ENCODE data around the gene GPR101.

GPR101 gene

DNA sequence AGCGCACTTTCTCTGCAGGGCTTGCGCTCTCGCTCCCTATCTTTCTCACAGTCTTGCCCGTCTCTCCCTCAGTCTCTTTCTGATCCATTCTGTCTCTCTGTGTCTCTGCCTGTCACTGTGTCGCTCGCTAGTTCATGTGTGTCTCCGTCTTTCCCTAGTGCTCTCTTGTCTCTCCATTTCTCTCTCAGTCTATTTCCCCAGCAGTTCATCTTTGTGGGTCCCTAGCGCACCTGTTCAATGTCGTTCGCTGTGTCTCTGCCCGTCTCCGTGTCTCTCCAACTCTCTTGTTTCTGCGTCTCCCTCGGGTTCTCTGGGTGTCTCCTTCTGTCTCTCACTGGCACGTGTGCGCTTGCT is 1.5 kb downstream of the GPR101 start:
- Histone ChIP-seq H3K9ac (ENCODE audit: low read depth, low read length, poor library complexity, severe bottlenecking) (no peak overlapping the region), H3K9me3 (ENCODE audit: insufficient read depth, low read depth, low read length) (no peaks in the 10 kb centered on the region), H2AFZ (ENCODE audit: low read length) (peak overlapping the region; percentile 81), H3K4me2 (ENCODE audit: low read depth, low read length, poor library complexity, severe bottlenecking) (peak overlapping the region; percentile 89), H3K4me1 (ENCODE audit: insufficient read depth, low read length, poor library complexity, severe bottlenecking) (peaks cover 5% of the 10 kb centered on the region), H3K4me3 (ENCODE audit: low read length, poor library complexity, severe bottlenecking) (peak overlapping the region; percentile 69), H3K36me3 (ENCODE audit: insufficient read depth, low read length) (no peaks in the 10 kb centered on the region), H3K27me3 (ENCODE audit: insufficient read depth, low read length, poor library complexity, severe bottlenecking) (peaks cover 13% of the 10 kb centered on the region), H3K79me2 (ENCODE audit: insufficient read depth, low read length) (no peaks in the 10 kb centered on the region), H3F3A (ENCODE audit: low read depth) (no peaks in the 10 kb centered on the region), H3K9me2 (replicated peaks; ENCODE audit: low read depth, low read length) (no peaks in the 10 kb centered on the region), H4K20me1 (ENCODE audit: insufficient read depth, low read length, poor library complexity, severe bottlenecking) (no peaks in the 10 kb centered on the region)
- TF ChIP-seq, protein P1, sequence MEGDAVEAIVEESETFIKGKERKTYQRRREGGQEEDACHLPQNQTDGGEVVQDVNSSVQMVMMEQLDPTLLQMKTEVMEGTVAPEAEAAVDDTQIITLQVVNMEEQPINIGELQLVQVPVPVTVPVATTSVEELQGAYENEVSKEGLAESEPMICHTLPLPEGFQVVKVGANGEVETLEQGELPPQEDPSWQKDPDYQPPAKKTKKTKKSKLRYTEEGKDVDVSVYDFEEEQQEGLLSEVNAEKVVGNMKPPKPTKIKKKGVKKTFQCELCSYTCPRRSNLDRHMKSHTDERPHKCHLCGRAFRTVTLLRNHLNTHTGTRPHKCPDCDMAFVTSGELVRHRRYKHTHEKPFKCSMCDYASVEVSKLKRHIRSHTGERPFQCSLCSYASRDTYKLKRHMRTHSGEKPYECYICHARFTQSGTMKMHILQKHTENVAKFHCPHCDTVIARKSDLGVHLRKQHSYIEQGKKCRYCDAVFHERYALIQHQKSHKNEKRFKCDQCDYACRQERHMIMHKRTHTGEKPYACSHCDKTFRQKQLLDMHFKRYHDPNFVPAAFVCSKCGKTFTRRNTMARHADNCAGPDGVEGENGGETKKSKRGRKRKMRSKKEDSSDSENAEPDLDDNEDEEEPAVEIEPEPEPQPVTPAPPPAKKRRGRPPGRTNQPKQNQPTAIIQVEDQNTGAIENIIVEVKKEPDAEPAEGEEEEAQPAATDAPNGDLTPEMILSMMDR (conservative IDR thresholded peaks at IDR 0.05; ENCODE audit: low read length), result no peak
- TF ChIP-seq EZH2phosphoT487 (IDR thresholded peaks at IDR 0.05; ENCODE audit: borderline replicate concordance), result no peak

DNA sequence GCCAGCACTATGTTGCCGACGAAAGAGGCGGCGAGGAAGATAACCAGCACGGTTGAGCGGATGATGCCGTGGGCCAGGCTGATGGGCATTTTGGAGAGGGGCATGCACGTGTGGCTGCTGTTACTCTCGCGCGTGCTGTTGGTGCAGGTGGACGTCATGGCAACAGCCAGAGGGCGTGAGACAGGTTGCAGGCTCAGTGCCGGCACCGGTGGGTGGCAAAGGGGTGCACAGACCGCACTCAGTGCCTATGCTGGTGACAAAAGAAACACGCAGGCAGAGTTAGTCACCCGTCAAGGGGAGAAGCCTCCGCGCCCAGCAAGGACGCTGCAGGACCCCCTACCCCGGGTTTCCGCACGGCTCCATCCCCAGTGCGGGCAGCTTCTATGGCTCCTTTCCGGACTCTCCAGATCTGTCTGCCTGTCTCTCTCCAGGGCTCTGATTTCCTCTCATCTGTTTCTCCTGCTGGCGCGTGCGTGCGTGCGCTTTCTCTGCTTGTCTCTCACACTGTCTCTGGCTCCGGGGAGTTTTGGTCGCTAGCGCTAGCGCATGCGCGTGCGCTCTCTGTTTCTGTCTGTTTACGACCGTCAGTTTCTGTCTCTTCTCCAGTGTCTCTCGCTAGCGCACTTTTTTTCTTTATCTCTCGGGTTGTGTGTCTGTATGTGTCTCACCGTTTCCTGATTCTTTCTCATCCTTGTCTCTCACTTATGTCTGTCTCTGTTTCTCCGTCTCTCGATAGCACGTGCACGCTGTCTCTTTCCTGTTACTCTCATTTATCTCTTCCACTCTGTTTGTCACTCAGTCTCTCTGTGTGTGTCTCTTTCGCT is 2.1 kb downstream of the GPR101 start:
- Histone ChIP-seq H3K79me2 (ENCODE audit: insufficient read depth, low read length) (no peaks in the 10 kb centered on the region), H3K9ac (ENCODE audit: low read depth, low read length, poor library complexity, severe bottlenecking) (no peak overlapping the region), H2AFZ (ENCODE audit: low read length) (peak overlapping the region; percentile 81), H3K36me3 (ENCODE audit: insufficient read depth, low read length) (no peaks in the 10 kb centered on the region), H3K9me2 (replicated peaks; ENCODE audit: low read depth, low read length) (no peaks in the 10 kb centered on the region), H4K20me1 (ENCODE audit: insufficient read depth, low read length, poor library complexity, severe bottlenecking) (no peaks in the 10 kb centered on the region), H3K27me3 (ENCODE audit: insufficient read depth, low read length, poor library complexity, severe bottlenecking) (peaks cover 13% of the 10 kb centered on the region), H3K4me3 (ENCODE audit: low read length, poor library complexity, severe bottlenecking) (peak overlapping the region; percentile 69), H3K9me3 (ENCODE audit: insufficient read depth, low read depth, low read length) (no peaks in the 10 kb centered on the region), H3K4me1 (ENCODE audit: insufficient read depth, low read length, poor library complexity, severe bottlenecking) (peaks cover 5% of the 10 kb centered on the region), H3F3A (ENCODE audit: low read depth) (no peaks in the 10 kb centered on the region), H3K4me2 (ENCODE audit: low read depth, low read length, poor library complexity, severe bottlenecking) (peak overlapping the region; percentile 89)
- TF ChIP-seq EZH2phosphoT487 (IDR thresholded peaks at IDR 0.05; ENCODE audit: borderline replicate concordance), result no peak
- TF ChIP-seq, protein P1 (conservative IDR thresholded peaks at IDR 0.05; ENCODE audit: low read length), result no peak

DNA sequence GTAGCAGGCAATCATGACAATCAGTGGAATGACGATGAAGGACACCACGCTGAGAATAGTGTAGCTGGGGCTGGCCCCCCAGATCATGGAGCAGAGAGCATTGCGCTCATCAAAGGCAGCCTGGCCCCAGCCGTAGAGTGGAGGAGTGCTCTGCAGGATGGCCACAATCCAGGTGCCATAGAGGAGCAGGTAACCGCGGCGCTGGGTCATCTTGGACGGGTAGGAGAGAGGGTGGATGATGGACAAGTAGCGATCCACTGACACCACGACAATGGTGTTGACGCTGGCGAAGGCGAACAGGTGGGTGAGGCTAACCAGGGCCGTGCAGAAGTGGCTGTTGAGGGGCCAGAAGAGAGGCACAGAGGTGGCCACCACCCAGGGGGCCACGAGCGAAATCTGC is 2.8 kb downstream of the GPR101 start:
- TF ChIP-seq, protein P1 (conservative IDR thresholded peaks at IDR 0.05; ENCODE audit: low read length), result no peak
- TF ChIP-seq EZH2phosphoT487 (IDR thresholded peaks at IDR 0.05; ENCODE audit: borderline replicate concordance), result no peak
- H3F3A ChIP-seq (ENCODE audit: low read depth), result no peaks in the 10 kb centered on the region
- H3K36me3 ChIP-seq (ENCODE audit: insufficient read depth, low read length), result no peaks in the 10 kb centered on the region
- H3K9ac ChIP-seq (ENCODE audit: low read depth, low read length, poor library complexity, severe bottlenecking), result no peak overlapping the region
- H3K4me1 ChIP-seq (ENCODE audit: insufficient read depth, low read length, poor library complexity, severe bottlenecking), result peaks cover 5% of the 10 kb centered on the region
- no peaks in the 10 kb centered on the region for H3K79me2 ChIP-seq (ENCODE audit: insufficient read depth, low read length)
- H2AFZ ChIP-seq (ENCODE audit: low read length), result no peak overlapping the region
- no peaks in the 10 kb centered on the region for H4K20me1 ChIP-seq (ENCODE audit: insufficient read depth, low read length, poor library complexity, severe bottlenecking)
- H3K9me3 ChIP-seq (ENCODE audit: insufficient read depth, low read depth, low read length), result no peaks in the 10 kb centered on the region
- H3K9me2 ChIP-seq (replicated peaks; ENCODE audit: low read depth, low read length), result no peaks in the 10 kb centered on the region
- H3K4me3 ChIP-seq (ENCODE audit: low read length, poor library complexity, severe bottlenecking), result no peak overlapping the region
- no peak overlapping the region for H3K4me2 ChIP-seq (ENCODE audit: low read depth, low read length, poor library complexity, severe bottlenecking)
- peaks cover 13% of the 10 kb centered on the region for H3K27me3 ChIP-seq (ENCODE audit: insufficient read depth, low read length, poor library complexity, severe bottlenecking)

Measured in Loucy (cell line).